Hepatic stellate cell (primary cell): Measurements from ENCODE around the gene PLET1.

Experiments used
- DNase-seq: peaks from one replicate; pipeline ENCODE4 v3.0.0; 2011; ENCODE audit warnings: low spot score

Gene PLET1

GRCh38 chr11:112281726-112282125, 21.1 kb upstream of the PLET1 start:
- DNase-seq: no peak

- peak; percentile 80 for DNase-seq
Measured at GRCh38 chr11:112280268-112281126, 19.8 kb upstream of the PLET1 start.

GRCh38 chr11:112279901-112280267, 19.2 kb upstream of the PLET1 start:
- DNase-seq: peak; percentile 69

GRCh38 chr11:112278803-112279202, 18.1 kb upstream of the PLET1 start:
- DNase-seq: no peak

DNA sequence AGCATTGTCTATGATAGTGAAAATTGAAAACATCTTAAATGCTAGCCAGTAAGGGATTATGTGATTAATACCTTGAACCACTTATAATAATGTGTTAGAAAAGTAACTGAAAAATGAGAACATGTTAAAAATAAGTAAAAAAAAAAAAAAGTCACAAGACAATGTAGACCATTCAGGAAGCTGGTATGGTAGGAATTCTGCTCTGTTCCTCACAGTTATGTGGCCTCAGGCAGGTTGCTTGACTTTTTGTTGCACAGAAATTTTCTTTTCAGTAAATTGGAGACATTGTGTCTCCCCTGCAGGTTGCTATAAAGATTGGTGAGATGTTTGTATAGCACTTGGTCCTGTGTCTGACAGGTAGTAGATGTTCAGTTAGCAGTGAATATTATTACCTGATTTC, 17.3 kb upstream of the PLET1 start:
- DNase-seq: no peak

DNA sequence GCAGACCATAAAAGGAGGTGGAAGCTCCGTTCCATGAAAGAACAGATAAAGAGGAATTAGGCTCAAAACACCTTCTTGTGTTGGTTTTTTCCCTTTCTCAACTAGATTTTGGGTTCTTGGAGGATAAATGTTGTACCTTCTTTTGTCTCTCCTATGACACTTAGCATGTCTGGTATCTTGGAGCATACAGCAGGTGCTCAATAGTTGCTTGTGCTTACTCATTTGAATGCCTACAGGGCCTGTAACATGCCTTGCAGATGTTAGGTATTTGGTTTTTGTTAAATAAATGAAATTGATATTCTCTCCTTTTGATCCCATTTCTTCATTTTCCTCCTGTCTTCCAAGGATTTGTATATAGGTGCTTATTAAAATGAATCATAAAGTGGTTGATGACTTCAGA, 16.4 kb upstream of the PLET1 start:
- DNase-seq: no peak

GRCh38 chr11:112274007-112274783, 13.5 kb upstream of the PLET1 start:
- no peak for DNase-seq

DNA sequence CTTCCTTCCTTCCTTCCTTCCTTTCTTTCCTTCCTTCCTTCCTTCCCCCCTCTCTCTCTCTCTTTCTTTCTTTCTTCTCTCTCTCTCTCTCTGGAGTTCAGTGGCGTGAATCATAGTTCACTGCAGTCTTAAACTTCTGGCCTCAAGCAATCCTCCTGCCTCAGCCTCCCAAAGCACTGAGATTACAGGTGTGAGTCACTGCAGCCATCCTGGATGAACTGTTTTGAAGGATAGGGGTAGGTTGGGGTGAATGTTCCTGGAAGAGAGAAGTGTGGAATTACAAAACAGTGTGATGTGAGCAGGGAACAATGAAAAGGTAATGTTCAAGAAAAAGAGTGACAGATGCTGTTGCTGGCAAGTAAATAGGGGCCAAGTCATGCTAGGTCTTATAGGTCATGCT, 12.4 kb upstream of the PLET1 start:
- DNase-seq: no peak

DNA sequence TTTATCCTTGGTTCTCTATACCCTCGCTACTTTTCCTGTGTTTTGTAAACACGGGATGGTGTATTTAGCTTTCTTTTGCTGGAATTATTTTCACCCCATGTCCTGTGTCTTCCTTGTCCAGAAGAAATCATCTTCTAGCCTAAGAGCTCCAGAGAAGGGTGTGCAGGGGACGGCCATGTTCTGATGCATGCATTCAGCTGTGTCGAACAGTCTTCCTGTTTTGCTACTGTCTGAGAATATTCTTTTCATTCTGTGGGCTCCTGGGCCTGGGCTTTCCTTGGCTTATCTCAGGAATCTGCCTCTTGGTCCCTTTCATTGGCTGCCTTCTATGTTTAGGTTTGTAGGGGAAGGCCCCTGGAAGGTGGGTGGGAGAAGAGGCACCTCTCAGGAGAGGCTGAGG, 10.6 kb upstream of the PLET1 start:
- DNase-seq: no peak

GRCh38 chr11:112270551-112271180, 10.0 kb upstream of the PLET1 start:
- no peak for DNase-seq

- no peak for DNase-seq
Measured at GRCh38 chr11:112269139-112269538, 8.5 kb upstream of the PLET1 start.

DNA sequence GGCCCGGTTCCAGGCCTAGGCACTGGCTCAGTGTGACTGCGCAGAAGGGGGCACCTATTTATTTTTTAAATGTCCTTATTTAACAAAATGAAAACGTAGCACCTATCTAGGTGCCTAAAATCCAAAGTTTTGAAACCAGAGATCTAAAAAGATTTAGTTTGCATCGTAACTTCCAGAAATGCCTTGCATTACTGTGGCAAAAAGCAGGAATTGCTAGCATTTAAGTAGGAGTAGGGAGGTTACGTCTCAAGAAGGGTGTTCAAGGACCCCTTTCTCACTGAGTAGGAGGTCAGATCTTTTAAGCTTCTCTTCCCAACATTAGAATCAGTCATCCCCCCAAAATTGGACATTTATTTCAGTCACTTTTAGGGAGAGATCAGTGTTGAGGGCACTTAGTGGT, 7.7 kb upstream of the PLET1 start:
- DNase-seq: no peak

DNA sequence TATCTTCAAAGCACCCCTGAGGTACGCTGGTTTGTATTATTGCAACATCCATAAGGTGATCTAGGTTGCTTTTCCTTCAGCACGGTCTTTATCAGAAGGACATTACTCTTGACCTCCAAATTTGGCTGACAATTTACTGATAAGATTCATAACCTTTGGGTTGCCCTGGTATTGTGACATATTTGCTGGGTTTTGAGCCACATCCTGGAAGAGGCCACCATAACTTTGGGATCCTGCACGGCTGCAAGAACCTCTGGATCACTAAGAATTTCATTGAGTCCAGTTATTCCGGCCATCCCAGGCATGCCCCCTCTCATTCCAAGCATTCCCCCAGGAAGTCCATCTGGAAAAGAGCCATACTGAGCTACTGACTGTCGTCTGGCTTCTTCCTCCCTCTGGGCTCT, 6.5 kb upstream of the PLET1 start:
- no peak for DNase-seq

DNA sequence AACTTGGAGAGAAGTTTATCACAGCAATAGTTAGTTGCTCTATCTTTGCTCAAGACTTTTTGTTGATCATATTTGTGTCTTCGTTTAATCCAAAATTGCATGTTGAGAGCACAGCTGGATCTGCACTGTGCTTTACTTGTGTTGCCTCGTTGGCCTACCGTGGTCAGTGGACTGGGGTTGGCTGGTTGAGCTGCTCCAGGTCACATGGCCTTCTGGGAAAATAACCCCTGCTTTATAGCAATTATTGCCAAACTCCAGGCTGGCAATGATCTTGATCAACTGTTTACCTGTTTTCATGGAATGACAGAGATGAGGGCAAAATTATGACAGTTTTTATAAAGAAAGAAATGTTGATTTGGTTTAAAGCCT, 5.7 kb upstream of the PLET1 start:
- no peak for DNase-seq

DNA sequence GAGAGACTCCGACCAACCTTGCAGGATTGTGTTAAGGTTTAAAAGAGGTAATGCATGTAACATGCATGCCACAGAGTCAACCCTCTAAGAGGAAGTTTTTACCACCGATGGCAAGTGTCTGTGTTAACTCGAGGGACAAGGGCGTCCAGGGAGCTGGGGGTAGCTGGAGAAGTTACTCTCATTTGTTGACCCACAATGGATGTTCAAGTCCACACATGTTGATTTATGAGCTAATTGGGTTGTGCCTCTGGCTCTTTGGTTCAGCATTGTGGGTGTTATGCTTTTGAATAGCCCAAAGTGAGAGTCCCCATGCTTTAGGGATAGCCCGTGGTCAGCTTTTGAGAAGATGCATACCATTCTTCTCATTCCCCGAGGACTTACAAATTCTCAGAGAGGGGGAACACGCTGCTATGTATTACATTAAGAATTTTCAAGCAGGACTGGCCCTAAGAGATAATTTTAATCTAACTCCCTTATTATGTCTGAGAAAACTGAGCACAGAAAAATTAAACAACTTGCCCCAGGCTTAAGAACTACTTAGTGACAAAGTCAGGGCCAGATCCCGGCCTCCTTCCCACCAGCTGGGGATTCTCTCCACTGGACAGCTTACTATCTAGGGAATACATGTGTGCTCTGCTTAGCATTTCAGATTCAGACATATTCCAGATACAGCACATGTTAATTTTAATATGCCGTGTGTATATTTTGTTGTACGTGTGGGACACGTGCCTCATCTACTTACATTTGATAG, 5.2 kb upstream of the PLET1 start:
- no peak for DNase-seq

DNA sequence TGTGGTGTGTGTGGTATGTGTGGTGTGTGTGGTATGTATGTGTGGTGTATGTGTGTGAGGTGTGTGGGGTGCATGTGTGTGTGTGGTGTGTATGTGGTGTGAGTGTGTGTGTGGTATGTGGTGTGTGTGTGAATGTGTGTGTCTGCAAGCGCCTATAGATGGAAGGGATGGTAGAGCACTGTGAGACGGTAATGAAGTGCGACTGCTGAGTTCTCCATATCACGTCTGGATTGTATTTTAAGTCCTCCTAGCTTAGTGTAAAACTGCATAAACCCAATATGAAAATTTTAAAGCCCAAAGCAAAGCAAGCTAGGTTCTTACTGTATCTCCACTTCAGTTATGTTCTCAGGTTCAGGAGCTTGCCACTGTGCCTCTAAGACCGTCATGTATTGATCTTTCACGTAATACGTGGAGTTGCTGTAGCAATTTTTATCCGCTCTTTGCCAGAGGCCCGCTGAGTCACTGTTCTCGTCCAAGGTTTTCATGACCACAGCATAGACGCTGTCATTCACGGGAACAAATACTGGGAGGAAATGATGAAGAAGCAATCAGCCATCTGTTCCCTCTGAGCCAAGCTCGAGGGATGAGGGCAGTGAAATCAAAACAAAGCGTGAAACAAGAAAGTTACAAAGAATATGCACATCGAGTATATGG, 5.5 kb downstream of the PLET1 start:
- no peak for DNase-seq

DNA sequence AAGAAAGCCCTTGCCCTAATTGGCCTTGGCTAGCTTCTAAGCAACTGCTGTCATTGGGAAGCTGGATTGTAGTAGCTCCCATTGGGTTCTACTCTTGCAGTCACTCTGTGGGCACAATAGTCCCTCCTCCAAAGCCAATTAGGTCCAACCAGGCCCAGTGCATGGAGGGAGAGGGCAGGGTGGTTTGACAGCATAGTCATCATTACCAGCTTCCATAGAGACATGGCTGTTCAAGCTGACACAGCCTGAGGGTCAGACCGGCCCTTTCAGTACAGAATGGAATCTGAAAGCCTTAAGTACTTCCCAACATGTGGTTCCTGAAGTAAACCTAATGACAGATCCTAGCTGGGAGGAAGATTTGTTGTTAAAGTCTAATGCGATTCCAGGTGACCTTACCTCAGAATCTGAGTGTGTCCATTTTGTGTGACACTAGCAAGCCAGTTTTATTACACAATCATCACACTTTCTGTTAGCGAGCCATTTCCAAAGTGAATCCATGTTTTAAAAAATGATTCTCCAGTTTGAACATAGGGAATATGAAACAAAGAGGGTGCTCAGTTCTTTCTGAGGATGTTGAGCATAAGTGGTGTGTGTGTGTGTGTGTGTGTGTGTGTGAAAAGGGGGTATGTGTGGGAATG, 6.9 kb downstream of the PLET1 start:
- no peak for DNase-seq

- no peak for DNase-seq
Measured at GRCh38 chr11:112249871-112250610, 10.6 kb downstream of the PLET1 start.

DNA sequence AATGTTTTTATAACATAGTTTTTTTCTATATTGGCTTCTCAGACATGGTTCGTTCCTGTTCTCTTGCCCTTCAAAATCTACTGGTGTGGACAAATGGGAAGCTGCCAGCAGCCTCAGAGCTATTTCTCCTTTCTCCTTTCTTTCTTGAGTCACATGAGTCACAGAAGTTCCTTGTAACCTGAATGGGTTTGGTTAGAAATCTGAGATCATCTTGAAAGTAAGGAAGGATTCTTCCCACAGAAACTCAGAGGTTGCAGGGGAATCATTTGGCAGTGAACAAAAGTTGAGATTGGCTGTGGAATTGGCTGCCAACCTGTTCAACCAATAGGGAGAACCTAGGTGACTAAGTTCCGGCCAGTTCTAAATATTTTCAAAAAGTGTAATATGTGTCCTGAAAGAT, 12.5 kb downstream of the PLET1 start:
- DNase-seq: no peak

DNA sequence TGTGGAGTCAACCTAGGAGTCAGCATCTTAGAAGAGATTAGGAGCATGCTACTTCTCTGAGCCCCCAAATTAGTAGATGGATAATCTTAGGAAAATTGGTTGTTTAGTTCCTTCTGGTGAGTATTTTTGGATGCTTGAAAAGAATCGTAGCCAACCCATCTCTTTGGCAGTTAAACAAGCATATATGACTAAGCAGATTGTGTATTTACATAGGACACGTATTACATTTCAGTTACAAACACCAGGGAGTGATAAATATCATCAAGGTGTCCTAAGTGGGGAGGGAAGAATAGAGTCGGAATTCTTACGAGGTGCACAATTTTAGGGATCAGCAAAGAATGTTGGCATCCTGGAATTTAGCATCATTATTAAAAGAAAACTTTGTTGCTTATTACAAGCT, 13.5 kb downstream of the PLET1 start:
- DNase-seq: no peak

DNA sequence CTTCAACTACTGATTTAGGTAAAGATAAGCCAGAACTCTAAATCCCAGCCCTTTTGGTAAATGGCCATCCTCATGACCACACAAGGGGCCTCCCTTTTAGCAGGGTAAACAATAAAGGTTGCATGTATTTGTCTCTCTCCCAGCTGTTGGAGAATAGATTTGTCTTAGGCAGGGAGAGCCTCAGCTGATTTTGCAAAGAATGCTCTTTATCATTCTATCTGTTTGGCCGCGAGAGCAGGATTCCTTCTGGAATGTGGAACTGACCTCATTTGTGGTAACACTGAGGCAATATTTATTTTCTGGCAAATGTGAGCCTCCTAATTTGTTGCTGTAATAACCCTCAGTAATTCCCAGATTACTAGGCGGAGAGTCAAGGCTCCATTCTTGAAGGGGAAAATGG, 19.2 kb downstream of the PLET1 start:
- DNase-seq: no peak
